ENCODE measurements around the gene AUH. TPM values are rescaled to one million over a fixed set of nuclear protein-coding genes. Genes with fewer than 3 reads are reported as not detected.

AUH gene
- total RNA-seq, 1 donor from 2014 or later = 14.6 TPM

DNA sequence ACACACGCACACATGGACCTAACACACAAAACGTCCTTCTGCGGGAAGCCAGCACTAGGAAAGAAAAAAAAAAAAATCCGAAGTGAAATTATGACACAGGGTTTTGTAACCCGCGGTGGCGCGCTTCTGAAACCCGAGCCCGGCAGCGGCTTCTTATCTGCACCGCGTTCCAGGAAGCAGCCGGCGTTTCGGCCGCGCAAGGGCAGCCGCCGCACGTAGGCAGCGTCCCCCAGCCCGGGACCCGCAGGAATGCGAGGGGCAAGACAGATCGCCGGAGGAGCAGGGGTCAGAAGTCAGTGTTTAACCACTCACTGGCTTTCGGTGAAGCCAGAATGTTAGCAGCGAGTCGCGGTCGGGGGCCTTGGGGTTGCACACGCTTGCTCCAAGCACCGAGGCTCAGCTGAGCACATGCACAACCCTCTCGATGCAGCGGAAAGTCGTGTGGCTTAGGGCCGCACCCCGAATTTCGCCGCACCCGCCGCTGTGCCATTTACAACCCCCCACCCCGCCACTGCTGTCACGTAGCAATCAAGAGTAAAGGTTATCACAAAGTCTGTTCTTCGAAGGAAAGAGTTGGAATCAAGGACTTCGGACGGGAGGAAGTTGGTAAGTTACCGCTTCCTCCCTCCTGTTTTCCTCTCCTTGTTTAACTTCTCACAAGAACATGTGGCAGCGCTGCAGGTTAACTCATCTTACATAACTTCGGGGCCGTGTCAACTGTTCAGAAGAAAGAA lies 167.9 kb downstream of the AUH start:
- Mint-ChIP-seq H3K27ac (ENCODE audit: unreplicated experiment) (peak overlapping the region; percentile 94), H3K9me3 (ENCODE audit: unreplicated experiment) (no peaks in the 10 kb centered on the region), H3K36me3 (ENCODE audit: unreplicated experiment) (no peaks in the 10 kb centered on the region), H3K4me1 (ENCODE audit: unreplicated experiment) (peaks cover 39% of the 10 kb centered on the region), H3K27me3 (ENCODE audit: unreplicated experiment) (no peaks in the 10 kb centered on the region), H3K4me3 (ENCODE audit: unreplicated experiment) (peak overlapping the region; percentile 71)
- TF ChIP-seq, protein P1, sequence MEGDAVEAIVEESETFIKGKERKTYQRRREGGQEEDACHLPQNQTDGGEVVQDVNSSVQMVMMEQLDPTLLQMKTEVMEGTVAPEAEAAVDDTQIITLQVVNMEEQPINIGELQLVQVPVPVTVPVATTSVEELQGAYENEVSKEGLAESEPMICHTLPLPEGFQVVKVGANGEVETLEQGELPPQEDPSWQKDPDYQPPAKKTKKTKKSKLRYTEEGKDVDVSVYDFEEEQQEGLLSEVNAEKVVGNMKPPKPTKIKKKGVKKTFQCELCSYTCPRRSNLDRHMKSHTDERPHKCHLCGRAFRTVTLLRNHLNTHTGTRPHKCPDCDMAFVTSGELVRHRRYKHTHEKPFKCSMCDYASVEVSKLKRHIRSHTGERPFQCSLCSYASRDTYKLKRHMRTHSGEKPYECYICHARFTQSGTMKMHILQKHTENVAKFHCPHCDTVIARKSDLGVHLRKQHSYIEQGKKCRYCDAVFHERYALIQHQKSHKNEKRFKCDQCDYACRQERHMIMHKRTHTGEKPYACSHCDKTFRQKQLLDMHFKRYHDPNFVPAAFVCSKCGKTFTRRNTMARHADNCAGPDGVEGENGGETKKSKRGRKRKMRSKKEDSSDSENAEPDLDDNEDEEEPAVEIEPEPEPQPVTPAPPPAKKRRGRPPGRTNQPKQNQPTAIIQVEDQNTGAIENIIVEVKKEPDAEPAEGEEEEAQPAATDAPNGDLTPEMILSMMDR (IDR thresholded peaks at IDR 0.05) = no peak
- peak; percentile 84 for DNase-seq (ENCODE audit: extremely low spot score, unreplicated experiment)

- peaks cover 2% of the 10 kb centered on the region for H3K36me3 Mint-ChIP-seq (ENCODE audit: unreplicated experiment)
- H3K4me3 Mint-ChIP-seq (ENCODE audit: unreplicated experiment) = peak overlapping the region; percentile 71
- no peaks in the 10 kb centered on the region for H3K27me3 Mint-ChIP-seq (ENCODE audit: unreplicated experiment)
- peaks cover 2% of the 10 kb centered on the region for H3K9me3 Mint-ChIP-seq (ENCODE audit: unreplicated experiment)
- peak overlapping the region; percentile 94 for H3K27ac Mint-ChIP-seq (ENCODE audit: unreplicated experiment)
- peak; percentile 87 for DNase-seq (ENCODE audit: extremely low spot score, unreplicated experiment)
- peaks cover 38% of the 10 kb centered on the region for H3K4me1 Mint-ChIP-seq (ENCODE audit: unreplicated experiment)
- TF ChIP-seq, protein P1 (IDR thresholded peaks at IDR 0.05) = no peak
These were observed 168.5 kb downstream of the AUH start for GRCh38 chr9:91193087-91193657.

- peaks cover 37% of the 10 kb centered on the region for H3K4me1 Mint-ChIP-seq (ENCODE audit: unreplicated experiment)
- peaks cover 3% of the 10 kb centered on the region for H3K9me3 Mint-ChIP-seq (ENCODE audit: unreplicated experiment)
- peak overlapping the region; percentile 71 for H3K4me3 Mint-ChIP-seq (ENCODE audit: unreplicated experiment)
- no peaks in the 10 kb centered on the region for H3K27me3 Mint-ChIP-seq (ENCODE audit: unreplicated experiment)
- H3K27ac Mint-ChIP-seq (ENCODE audit: unreplicated experiment) = peak overlapping the region; percentile 94
- peaks cover 3% of the 10 kb centered on the region for H3K36me3 Mint-ChIP-seq (ENCODE audit: unreplicated experiment)
- no peak for DNase-seq (ENCODE audit: extremely low spot score, unreplicated experiment)
- TF ChIP-seq, protein P1 (IDR thresholded peaks at IDR 0.05) = no peak
These were observed 169.2 kb downstream of the AUH start for GRCh38 chr9:91192381-91193086.

GRCh38 chr9:91191411-91192380 lies 170.0 kb downstream of the AUH start:
- no peaks in the 10 kb centered on the region for H3K27me3 Mint-ChIP-seq (ENCODE audit: unreplicated experiment)
- peaks cover 3% of the 10 kb centered on the region for H3K9me3 Mint-ChIP-seq (ENCODE audit: unreplicated experiment)
- H3K4me3 Mint-ChIP-seq (ENCODE audit: unreplicated experiment) = no peak overlapping the region
- TF ChIP-seq, protein P1 (IDR thresholded peaks at IDR 0.05) = no peak
- peaks cover 37% of the 10 kb centered on the region for H3K4me1 Mint-ChIP-seq (ENCODE audit: unreplicated experiment)
- H3K27ac Mint-ChIP-seq (ENCODE audit: unreplicated experiment) = peak overlapping the region; percentile 94
- peak; percentile 64 for DNase-seq (ENCODE audit: extremely low spot score, unreplicated experiment)
- H3K36me3 Mint-ChIP-seq (ENCODE audit: unreplicated experiment) = peaks cover 3% of the 10 kb centered on the region
